Measurements from ENCODE around the gene OTULINL. TPM values are rescaled to one million over a fixed set of nuclear protein-coding genes. Genes with fewer than 3 reads are reported as not detected.

Gene OTULINL
- total RNA-seq, 1 donor from 2014 or later, result 1.8 TPM

DNA sequence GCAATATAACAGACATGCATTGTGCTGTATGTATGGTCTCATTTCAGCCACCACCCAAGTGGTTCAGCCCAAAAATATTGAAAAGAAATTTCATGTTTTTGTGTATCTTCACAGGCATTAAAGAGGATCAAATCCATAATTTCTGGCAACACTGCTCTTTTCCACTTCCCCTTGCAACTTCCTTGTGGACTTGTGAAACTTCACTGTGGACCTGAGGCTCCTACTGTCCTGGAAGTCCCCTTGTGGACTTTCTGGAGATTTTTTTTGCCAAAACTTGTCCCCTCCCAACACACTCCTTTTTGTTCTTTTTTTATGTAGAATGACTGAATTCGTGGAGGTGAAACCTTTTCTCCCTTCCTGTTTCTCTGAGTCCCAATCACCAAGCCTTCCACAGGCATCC, 14.3 kb downstream of the OTULINL start:
- DNase-seq (ENCODE audit: low read depth), result no peak
- H3K4me3 ChIP-seq (ENCODE audit: low read depth, low read length), result no peak overlapping the region
- TF ChIP-seq, protein P1, sequence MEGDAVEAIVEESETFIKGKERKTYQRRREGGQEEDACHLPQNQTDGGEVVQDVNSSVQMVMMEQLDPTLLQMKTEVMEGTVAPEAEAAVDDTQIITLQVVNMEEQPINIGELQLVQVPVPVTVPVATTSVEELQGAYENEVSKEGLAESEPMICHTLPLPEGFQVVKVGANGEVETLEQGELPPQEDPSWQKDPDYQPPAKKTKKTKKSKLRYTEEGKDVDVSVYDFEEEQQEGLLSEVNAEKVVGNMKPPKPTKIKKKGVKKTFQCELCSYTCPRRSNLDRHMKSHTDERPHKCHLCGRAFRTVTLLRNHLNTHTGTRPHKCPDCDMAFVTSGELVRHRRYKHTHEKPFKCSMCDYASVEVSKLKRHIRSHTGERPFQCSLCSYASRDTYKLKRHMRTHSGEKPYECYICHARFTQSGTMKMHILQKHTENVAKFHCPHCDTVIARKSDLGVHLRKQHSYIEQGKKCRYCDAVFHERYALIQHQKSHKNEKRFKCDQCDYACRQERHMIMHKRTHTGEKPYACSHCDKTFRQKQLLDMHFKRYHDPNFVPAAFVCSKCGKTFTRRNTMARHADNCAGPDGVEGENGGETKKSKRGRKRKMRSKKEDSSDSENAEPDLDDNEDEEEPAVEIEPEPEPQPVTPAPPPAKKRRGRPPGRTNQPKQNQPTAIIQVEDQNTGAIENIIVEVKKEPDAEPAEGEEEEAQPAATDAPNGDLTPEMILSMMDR (conservative IDR thresholded peaks at IDR 0.05; ENCODE audit: low read depth, low read length), result no peak

- TF ChIP-seq, protein P1 (conservative IDR thresholded peaks at IDR 0.05; ENCODE audit: low read depth, low read length), result no peak
- no peak overlapping the region for H3K4me3 ChIP-seq (ENCODE audit: low read depth, low read length)
- no peak for DNase-seq (ENCODE audit: low read depth)
Measured at GRCh38 chr5:14597080-14597479, 15.5 kb downstream of the OTULINL start.

GRCh38 chr5:14598225-14598624, 16.6 kb downstream of the OTULINL start:
- no peak overlapping the region for H3K4me3 ChIP-seq (ENCODE audit: low read depth, low read length)
- no peak for DNase-seq (ENCODE audit: low read depth)
- TF ChIP-seq, protein P1 (conservative IDR thresholded peaks at IDR 0.05; ENCODE audit: low read depth, low read length), result no peak

DNA sequence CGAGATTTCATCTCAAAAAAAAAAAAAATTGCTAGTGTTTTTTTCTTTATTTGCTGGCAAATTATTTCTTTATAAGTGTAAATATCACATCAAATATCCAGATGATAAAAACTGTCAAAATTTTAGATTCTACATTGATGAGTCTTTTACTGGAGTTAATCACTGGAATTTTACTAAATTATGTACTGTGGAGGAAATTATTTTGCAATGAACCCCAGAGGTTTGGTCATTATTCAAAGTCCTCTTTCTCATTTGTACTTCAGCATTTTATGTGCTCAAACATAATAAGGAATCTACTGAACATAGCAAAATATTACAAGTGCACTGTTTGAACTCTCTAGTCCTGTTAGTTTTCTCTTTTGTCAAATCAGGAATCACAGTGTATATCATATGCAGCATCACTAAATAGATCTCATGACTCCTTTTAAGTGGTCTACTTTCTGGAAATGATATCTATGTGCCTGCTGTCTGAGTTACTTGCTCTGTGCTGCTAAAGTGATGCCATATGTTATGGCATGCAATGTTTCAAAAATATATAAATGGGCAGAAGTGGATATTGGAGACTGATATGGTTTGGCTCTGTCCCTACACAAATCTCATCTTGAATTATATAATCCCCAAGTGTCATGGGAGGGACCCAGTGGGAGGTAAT, 18.0 kb downstream of the OTULINL start:
- DNase-seq (ENCODE audit: low read depth), result no peak
- H3K4me3 ChIP-seq (ENCODE audit: low read depth, low read length), result no peak overlapping the region
- TF ChIP-seq, protein P1 (conservative IDR thresholded peaks at IDR 0.05; ENCODE audit: low read depth, low read length), result no peak

DNA sequence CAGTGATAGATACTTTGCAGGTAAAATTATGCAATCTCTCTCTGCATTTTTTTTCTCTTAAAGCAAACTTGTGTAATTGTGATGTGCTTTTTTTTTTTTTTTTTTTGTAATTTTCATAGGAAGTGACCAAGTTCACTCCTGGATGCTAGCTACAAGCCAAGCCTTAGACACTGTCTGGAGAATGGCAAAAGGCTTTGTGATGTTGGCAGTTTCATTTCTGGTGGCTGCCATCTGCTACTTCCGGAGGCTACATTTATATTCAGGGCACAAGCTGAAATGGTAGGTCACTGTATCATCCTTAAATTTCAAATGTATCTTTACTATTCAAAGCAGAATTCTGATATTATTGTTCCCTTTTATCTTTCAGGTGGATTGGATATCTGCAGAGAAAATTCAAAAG, 19.3 kb downstream of the OTULINL start:
- TF ChIP-seq, protein P1 (conservative IDR thresholded peaks at IDR 0.05; ENCODE audit: low read depth, low read length), result no peak
- DNase-seq (ENCODE audit: low read depth), result no peak
- H3K4me3 ChIP-seq (ENCODE audit: low read depth, low read length), result no peak overlapping the region

DNA sequence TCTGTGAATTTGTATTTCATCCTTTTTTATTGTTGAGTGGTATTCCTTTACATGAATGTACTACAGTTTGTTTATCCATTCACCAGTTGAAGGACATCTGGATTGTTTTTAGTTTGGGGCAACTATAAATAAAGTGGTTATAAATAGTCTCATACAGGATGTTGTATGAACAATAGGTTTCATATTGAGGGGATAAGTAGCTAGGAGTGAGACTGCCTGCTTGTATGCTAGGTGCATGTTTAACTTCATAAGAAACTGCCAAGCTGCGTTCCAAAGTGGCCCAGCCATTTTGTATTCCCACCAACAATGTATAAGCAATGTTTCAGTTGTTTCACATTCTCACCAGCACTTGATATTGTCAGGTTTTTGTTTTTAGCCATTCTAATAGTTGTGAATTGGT, 21.5 kb downstream of the OTULINL start:
- no peak for DNase-seq (ENCODE audit: low read depth)
- H3K4me3 ChIP-seq (ENCODE audit: low read depth, low read length), result no peak overlapping the region
- TF ChIP-seq, protein P1 (conservative IDR thresholded peaks at IDR 0.05; ENCODE audit: low read depth, low read length), result no peak

- DNase-seq (ENCODE audit: low read depth), result no peak
- no peak overlapping the region for H3K4me3 ChIP-seq (ENCODE audit: low read depth, low read length)
- TF ChIP-seq, protein P1 (conservative IDR thresholded peaks at IDR 0.05; ENCODE audit: low read depth, low read length), result no peak
Measured at GRCh38 chr5:14607104-14607503, 25.5 kb downstream of the OTULINL start.
